Keratinocyte (primary cell): Measurements from ENCODE around the gene RASGEF1C.

Experiments used
- EZH2 ChIP-seq: IDR thresholded peaks from one replicate; pipeline ENCODE4 v1.6.1; 2012; ENCODE audit warnings: inconsistent platforms, mild to moderate bottlenecking, low read length, moderate library complexity
- TF ChIP-seq, protein P1 (sequence below), 3 experiments: IDR thresholded peaks in 1 of 3; conservative IDR thresholded peaks in 1 of 3; optimal IDR thresholded peaks in 1 of 3; 2 replicates in 2 of 3; 3 replicates in 1 of 3; pipeline versions ENCODE3 to v1.5.1; 2011; ENCODE audit warnings: low read length in 3 of 3, mild to moderate bottlenecking in 3 of 3, moderate library complexity in 2 of 3, control low read depth in 1 of 3, inconsistent platforms in 1 of 3; ENCODE audit not compliant: insufficient read depth in 2 of 3; ENCODE audit errors: extremely low read depth in 1 of 3

GRCh38 chr5:180130291-180130869 lies 78.6 kb downstream of the RASGEF1C start:
- TF ChIP-seq, protein P1, sequence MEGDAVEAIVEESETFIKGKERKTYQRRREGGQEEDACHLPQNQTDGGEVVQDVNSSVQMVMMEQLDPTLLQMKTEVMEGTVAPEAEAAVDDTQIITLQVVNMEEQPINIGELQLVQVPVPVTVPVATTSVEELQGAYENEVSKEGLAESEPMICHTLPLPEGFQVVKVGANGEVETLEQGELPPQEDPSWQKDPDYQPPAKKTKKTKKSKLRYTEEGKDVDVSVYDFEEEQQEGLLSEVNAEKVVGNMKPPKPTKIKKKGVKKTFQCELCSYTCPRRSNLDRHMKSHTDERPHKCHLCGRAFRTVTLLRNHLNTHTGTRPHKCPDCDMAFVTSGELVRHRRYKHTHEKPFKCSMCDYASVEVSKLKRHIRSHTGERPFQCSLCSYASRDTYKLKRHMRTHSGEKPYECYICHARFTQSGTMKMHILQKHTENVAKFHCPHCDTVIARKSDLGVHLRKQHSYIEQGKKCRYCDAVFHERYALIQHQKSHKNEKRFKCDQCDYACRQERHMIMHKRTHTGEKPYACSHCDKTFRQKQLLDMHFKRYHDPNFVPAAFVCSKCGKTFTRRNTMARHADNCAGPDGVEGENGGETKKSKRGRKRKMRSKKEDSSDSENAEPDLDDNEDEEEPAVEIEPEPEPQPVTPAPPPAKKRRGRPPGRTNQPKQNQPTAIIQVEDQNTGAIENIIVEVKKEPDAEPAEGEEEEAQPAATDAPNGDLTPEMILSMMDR (optimal IDR thresholded peaks at IDR 0.05 in 1 of 3, IDR thresholded peaks at IDR 0.05 in 1 of 3, conservative IDR thresholded peaks at IDR 0.05 in 1 of 3; ENCODE audit: extremely low read depth in 1 of 3, insufficient read depth in 2 of 3, low read length in 3 of 3): no peak
- TF ChIP-seq EZH2: no peak
